SK-N-SH treated with all-trans-retinoic acid at 6 μM for 48 hours (cell line): Measurements from ENCODE around the gene PLBD1.

Experiments used
- ATAC-seq: fragments of 200-7000 bp; cut with Tn5 transposase; 3 replicates; pipeline ENCODE4 v1.9.1; 2020; ENCODE audit warnings: mild to moderate bottlenecking, moderate library complexity
- BACH2 ChIP-seq: fragments of 250-450 bp; sonication (Bioruptor Pico); IDR thresholded peaks from 2 replicates; pipeline ENCODE4 v1.9.0; 2021; ENCODE audit warnings: mild to moderate bottlenecking, borderline replicate concordance
- CREB5 ChIP-seq: fragments of 250-450 bp; sonication (Bioruptor Pico); IDR thresholded peaks from 2 replicates; pipeline ENCODE4 v1.5.1; 2020; ENCODE audit warnings: low read depth, mild to moderate bottlenecking, moderate library complexity
- CSDC2 ChIP-seq: fragments of 250-450 bp; sonication (Bioruptor Pico); IDR thresholded peaks from 2 replicates; pipeline ENCODE4 v1.5.0; 2020; ENCODE audit warnings: mild to moderate bottlenecking, moderate library complexity
- ESRRG ChIP-seq: fragments of 250-450 bp; sonication (Bioruptor Pico); IDR thresholded peaks from 2 replicates; pipeline ENCODE4 v1.6.1; 2021; ENCODE audit warnings: mild to moderate bottlenecking
- ISL1 ChIP-seq: fragments of 250-450 bp; sonication (Bioruptor Pico); IDR thresholded peaks from 2 replicates; pipeline ENCODE4 v2.1.2; 2022; ENCODE audit warnings: mild to moderate bottlenecking, moderate library complexity
- PATZ1 ChIP-seq: fragments of 250-450 bp; sonication (Bioruptor Pico); IDR thresholded peaks from 2 replicates; pipeline ENCODE4 v1.8.0; 2020; ENCODE audit warnings: mild to moderate bottlenecking, moderate library complexity, borderline replicate concordance
- POU6F1 ChIP-seq: fragments of 250-450 bp; sonication (Bioruptor Pico); IDR thresholded peaks from 2 replicates; pipeline ENCODE4 v1.8.0; 2021; ENCODE audit warnings: low read depth, mild to moderate bottlenecking, moderate library complexity, borderline replicate concordance
- RARB ChIP-seq: fragments of 250-450 bp; sonication (Bioruptor Pico); IDR thresholded peaks from 2 replicates; pipeline ENCODE4 v1.8.0; 2021; ENCODE audit warnings: mild to moderate bottlenecking, moderate library complexity
- SNAI2 ChIP-seq: fragments of 250-450 bp; sonication (Bioruptor Pico); IDR thresholded peaks from 2 replicates; pipeline ENCODE4 v1.5.0; 2020; ENCODE audit warnings: mild to moderate bottlenecking, moderate library complexity
- TOX ChIP-seq: fragments of 250-450 bp; sonication (Bioruptor Pico); IDR thresholded peaks from 2 replicates; pipeline ENCODE4 v1.8.0; 2021; ENCODE audit warnings: mild to moderate bottlenecking, moderate library complexity, borderline replicate concordance
- ZC3H10 ChIP-seq: fragments of 250-450 bp; sonication (Bioruptor Pico); IDR thresholded peaks from 2 replicates; pipeline ENCODE4 v1.5.1; 2021; ENCODE audit warnings: mild to moderate bottlenecking, moderate library complexity
- ZFP3 ChIP-seq: fragments of 250-450 bp; sonication (Bioruptor Pico); IDR thresholded peaks from 2 replicates; pipeline ENCODE4 v1.5.0; 2020; ENCODE audit warnings: mild to moderate bottlenecking, moderate library complexity
- ZFP30 ChIP-seq: fragments of 450-650 bp; formaldehyde crosslinking; IDR thresholded peaks from 2 replicates; pipeline ENCODE4 v1.5.0; 2022; ENCODE audit warnings: mild to moderate bottlenecking, moderate library complexity
- ZNF565 ChIP-seq: fragments of 450-650 bp; formaldehyde crosslinking; conservative IDR thresholded peaks from 2 replicates; pipeline ENCODE4 v1.5.0; 2020; ENCODE audit warnings: low read depth, mild to moderate bottlenecking, moderate library complexity
- ZNF8 ChIP-seq: fragments of 450-650 bp; formaldehyde crosslinking; IDR thresholded peaks from 2 replicates; pipeline ENCODE4 v1.5.0; 2020; ENCODE audit warnings: mild to moderate bottlenecking, moderate library complexity
- TF ChIP-seq, protein P1 (sequence below): fragments of 250-450 bp; sonication (Bioruptor Pico); IDR thresholded peaks from 2 replicates; pipeline ENCODE4 v1.5.0; 2020; ENCODE audit warnings: mild to moderate bottlenecking, moderate library complexity
- TF ChIP-seq, protein P2 (sequence below): fragments of 250-450 bp; sonication (Bioruptor Pico); IDR thresholded peaks from 2 replicates; pipeline ENCODE4 v1.5.1; 2021; ENCODE audit warnings: mild to moderate bottlenecking, moderate library complexity

The PLBD1 gene

DNA sequence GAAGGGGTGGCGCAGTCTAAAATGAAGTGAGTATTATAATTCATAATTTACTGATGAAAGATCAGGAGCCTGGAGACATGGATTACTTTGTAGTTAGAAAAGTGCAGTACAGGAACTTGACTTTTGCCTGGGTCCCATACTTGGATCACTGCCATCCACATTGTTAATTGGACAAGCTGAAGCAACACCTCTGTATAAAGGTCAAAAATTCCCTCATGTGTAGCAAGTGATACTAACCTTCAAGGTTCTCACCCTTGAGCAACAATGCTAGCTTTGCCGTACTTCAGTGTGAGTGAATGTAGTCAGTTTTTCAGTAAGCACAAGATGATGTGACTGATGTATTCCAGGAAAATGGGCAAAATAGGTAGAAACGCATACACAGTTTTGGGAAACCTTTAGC, 44.6 kb upstream of the PLBD1 start:
- ATAC-seq, result no peak
- no peak for TF ChIP-seq ZNF8 (CRISPR knock-in tag)
- TF ChIP-seq, protein P1, sequence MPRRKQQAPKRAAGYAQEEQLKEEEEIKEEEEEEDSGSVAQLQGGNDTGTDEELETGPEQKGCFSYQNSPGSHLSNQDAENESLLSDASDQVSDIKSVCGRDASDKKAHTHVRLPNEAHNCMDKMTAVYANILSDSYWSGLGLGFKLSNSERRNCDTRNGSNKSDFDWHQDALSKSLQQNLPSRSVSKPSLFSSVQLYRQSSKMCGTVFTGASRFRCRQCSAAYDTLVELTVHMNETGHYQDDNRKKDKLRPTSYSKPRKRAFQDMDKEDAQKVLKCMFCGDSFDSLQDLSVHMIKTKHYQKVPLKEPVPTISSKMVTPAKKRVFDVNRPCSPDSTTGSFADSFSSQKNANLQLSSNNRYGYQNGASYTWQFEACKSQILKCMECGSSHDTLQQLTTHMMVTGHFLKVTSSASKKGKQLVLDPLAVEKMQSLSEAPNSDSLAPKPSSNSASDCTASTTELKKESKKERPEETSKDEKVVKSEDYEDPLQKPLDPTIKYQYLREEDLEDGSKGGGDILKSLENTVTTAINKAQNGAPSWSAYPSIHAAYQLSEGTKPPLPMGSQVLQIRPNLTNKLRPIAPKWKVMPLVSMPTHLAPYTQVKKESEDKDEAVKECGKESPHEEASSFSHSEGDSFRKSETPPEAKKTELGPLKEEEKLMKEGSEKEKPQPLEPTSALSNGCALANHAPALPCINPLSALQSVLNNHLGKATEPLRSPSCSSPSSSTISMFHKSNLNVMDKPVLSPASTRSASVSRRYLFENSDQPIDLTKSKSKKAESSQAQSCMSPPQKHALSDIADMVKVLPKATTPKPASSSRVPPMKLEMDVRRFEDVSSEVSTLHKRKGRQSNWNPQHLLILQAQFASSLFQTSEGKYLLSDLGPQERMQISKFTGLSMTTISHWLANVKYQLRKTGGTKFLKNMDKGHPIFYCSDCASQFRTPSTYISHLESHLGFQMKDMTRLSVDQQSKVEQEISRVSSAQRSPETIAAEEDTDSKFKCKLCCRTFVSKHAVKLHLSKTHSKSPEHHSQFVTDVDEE, result no peak
- TF ChIP-seq BACH2 (CRISPR knock-in tag), result no peak
- no peak for TF ChIP-seq CREB5 (CRISPR knock-in tag)
- no peak for TF ChIP-seq PATZ1 (CRISPR knock-in tag)
- no peak for TF ChIP-seq ESRRG (CRISPR knock-in tag)
- TF ChIP-seq CSDC2 (CRISPR knock-in tag), result no peak
- no peak for TF ChIP-seq TOX (CRISPR knock-in tag)
- no peak for TF ChIP-seq SNAI2

DNA sequence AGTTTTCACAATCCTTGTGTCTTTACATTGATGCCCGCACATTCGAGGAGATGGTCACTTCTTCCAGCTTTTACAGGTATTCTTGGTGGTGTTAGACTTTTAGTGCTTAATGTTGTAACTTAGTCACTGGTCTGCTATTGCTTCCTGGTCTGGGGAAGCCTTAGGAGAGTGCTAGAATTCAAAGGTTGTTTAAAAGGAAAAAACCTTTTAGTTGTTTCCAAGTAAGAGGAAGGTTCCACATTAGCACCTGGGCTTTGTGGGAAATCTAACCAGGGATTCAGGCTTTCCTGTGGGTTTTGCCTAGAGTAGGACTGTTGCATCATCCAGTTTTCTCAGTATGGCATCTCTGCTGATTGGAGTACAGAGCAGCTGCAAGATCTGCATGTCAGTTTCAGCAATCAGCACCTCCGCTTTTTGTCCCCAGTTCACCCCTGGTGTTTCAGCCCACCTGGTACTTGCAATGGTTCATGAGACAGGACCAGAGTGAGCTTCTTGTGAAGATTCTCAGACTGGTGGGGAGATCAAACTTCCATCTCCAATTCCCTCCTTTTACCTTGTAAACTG, 44.0 kb upstream of the PLBD1 start:
- TF ChIP-seq ZC3H10 (no peak), RARB (CRISPR knock-in tag) (no peak), ZFP3 (CRISPR knock-in tag) (no peak), ZFP30 (no peak), CREB5 (CRISPR knock-in tag) (no peak), ZNF8 (CRISPR knock-in tag) (no peak), CSDC2 (CRISPR knock-in tag) (no peak)
- TF ChIP-seq, protein P2, sequence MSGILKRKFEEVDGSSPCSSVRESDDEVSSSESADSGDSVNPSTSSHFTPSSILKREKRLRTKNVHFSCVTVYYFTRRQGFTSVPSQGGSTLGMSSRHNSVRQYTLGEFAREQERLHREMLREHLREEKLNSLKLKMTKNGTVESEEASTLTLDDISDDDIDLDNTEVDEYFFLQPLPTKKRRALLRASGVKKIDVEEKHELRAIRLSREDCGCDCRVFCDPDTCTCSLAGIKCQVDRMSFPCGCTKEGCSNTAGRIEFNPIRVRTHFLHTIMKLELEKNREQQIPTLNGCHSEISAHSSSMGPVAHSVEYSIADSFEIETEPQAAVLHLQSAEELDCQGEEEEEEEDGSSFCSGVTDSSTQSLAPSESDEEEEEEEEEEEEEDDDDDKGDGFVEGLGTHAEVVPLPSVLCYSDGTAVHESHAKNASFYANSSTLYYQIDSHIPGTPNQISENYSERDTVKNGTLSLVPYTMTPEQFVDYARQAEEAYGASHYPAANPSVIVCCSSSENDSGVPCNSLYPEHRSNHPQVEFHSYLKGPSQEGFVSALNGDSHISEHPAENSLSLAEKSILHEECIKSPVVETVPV, result no peak

GRCh38 chr12:14607568-14607967, 39.9 kb upstream of the PLBD1 start:
- TF ChIP-seq ZFP3 (CRISPR knock-in tag), result no peak
- TF ChIP-seq PATZ1 (CRISPR knock-in tag), result no peak
- no peak for TF ChIP-seq ISL1
- TF ChIP-seq CSDC2 (CRISPR knock-in tag), result no peak
- no peak for TF ChIP-seq RARB (CRISPR knock-in tag)
- no peak for TF ChIP-seq ZNF565 (CRISPR knock-in tag)
- no peak for TF ChIP-seq ESRRG (CRISPR knock-in tag)
- no peak for TF ChIP-seq POU6F1
- no peak for TF ChIP-seq ZNF8 (CRISPR knock-in tag)
- no peak for ATAC-seq

More for the DNA sequence above, 44.0 kb upstream of the PLBD1 start:
- no peak for ATAC-seq
